ENCODE data around the gene ZNF223. TPM values are rescaled to one million over a fixed set of nuclear protein-coding genes. Genes with fewer than 3 reads are reported as not detected.

The ZNF223 gene
- total and polyA plus RNA-seq, 10 of the 15 experiments (the other 5 are each of a cell fraction or from before 2014, with no cell fraction given): 0.05 to 3.7 (median 0.14) TPM; not detected in 4

DNA sequence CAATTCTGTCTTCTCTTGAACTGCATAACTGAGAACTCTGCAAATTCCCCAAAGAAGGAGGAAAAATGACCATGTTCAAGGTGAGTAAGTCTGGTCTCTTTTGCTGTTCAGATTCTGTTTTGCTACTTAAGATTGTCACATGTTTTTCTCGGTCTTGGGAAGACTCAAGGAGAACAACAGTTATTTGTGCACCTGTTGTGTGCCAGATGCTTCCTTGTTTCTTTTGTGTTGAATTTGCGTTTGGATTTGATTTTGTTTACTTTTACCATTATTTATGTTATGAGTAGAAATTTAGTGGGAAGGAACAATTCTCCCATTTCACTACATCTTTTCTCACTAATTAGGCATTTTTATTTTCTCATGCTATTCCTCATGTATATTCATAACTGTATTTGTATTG is 24.5 kb downstream of the ZNF223 start:
- ATAC-seq (no peak), FAIRE-seq (no peak), DNase-seq (ENCODE audit: low read depth, low spot score) (no peak)
- ChIA-PET CTCF (interaction anchor here (1.1 kb wide), 1 partner anchor 88 kb away, joined by 3 read pairs; the partner anchor contains the start of gene ZNF226), RAD21 (ENCODE audit: unreplicated experiment) (no interaction called here), POLR2A (no interaction called here), SMC1A (ENCODE audit: uncharacterized antibody, unreplicated experiment) (no interaction called here)
- H3K27ac ChIP-seq (ENCODE audit: control insufficient read depth, insufficient read depth): no peak overlapping the region
- H3K79me2 ChIP-seq (ENCODE audit: control insufficient read depth, insufficient read depth, low read length): no peaks in the 10 kb centered on the region
- no peak overlapping the region for H3K4me2 ChIP-seq (ENCODE audit: control insufficient read depth, insufficient read depth)
- H3K36me3 ChIP-seq (ENCODE audit: control insufficient read depth in 2 of 2, insufficient read depth in 2 of 2, low read length in 1 of 2): no peaks in the 10 kb centered on the region
- in situ Hi-C loops (cut with MboI) (no loop called here), intact Hi-C loops (cut with micrococcal nuclease; ENCODE audit: unreplicated experiment) (no loop called here)
- H4K20me1 ChIP-seq (ENCODE audit: control insufficient read depth, insufficient read depth): no peaks in the 10 kb centered on the region
- no peaks in the 10 kb centered on the region for H3K4me1 ChIP-seq (ENCODE audit: control insufficient read depth, insufficient read depth, low read length)
- BruUV-seq (replicated peaks): no TSS peak
- WGBS (ENCODE audit: insufficient coverage, insufficient replicate concordance, low lambda C conversion rate, missing lambda C conversion rate): 86% methylated on average over 2 of the region's 2 CpGs
- no peaks in the 10 kb centered on the region; the same call in 2 of the 3 replicates for H3K9me3 ChIP-seq (replicated peaks; ENCODE audit: control insufficient read depth, insufficient read depth, low read length)
- H3K27me3 ChIP-seq (replicated peaks in 1 of 2; ENCODE audit: control insufficient read depth in 2 of 2, insufficient read depth in 2 of 2, low read length in 1 of 2): no peaks in the 10 kb centered on the region
- H2AFZ ChIP-seq (ENCODE audit: control insufficient read depth, low read depth, low read length): no peak overlapping the region
- TF ChIP-seq POLR2AphosphoS2 (IDR thresholded peaks at IDR 0.05; ENCODE audit: low read depth, low read length): no peak
- TF ChIP-seq ZZZ3 (IDR thresholded peaks at IDR 0.05; ENCODE audit: control insufficient read depth, insufficient read length, low read depth): no peak
- TF ChIP-seq, protein P1, sequence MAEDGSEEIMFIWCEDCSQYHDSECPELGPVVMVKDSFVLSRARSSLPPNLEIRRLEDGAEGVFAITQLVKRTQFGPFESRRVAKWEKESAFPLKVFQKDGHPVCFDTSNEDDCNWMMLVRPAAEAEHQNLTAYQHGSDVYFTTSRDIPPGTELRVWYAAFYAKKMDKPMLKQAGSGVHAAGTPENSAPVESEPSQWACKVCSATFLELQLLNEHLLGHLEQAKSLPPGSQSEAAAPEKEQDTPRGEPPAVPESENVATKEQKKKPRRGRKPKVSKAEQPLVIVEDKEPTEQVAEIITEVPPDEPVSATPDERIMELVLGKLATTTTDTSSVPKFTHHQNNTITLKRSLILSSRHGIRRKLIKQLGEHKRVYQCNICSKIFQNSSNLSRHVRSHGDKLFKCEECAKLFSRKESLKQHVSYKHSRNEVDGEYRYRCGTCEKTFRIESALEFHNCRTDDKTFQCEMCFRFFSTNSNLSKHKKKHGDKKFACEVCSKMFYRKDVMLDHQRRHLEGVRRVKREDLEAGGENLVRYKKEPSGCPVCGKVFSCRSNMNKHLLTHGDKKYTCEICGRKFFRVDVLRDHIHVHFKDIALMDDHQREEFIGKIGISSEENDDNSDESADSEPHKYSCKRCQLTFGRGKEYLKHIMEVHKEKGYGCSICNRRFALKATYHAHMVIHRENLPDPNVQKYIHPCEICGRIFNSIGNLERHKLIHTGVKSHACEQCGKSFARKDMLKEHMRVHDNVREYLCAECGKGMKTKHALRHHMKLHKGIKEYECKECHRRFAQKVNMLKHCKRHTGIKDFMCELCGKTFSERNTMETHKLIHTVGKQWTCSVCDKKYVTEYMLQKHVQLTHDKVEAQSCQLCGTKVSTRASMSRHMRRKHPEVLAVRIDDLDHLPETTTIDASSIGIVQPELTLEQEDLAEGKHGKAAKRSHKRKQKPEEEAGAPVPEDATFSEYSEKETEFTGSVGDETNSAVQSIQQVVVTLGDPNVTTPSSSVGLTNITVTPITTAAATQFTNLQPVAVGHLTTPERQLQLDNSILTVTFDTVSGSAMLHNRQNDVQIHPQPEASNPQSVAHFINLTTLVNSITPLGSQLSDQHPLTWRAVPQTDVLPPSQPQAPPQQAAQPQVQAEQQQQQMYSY (CRISPR knock-in tag; IDR thresholded peaks at IDR 0.05): no peak
- no peak for TF ChIP-seq TBL1XR1 (IDR thresholded peaks at IDR 0.05; ENCODE audit: low read depth, low read length)
- TF ChIP-seq NBN (IDR thresholded peaks at IDR 0.05): no peak
- no peak for TF ChIP-seq ZNF384 (IDR thresholded peaks at IDR 0.05; ENCODE audit: borderline replicate concordance, low read depth, low read length)
- TF ChIP-seq MYB (IDR thresholded peaks at IDR 0.05; ENCODE audit: borderline replicate concordance, low read depth, low read length): no peak
- no peak overlapping the region for H3K4me3 ChIP-seq
- H3K9ac ChIP-seq (ENCODE audit: control insufficient read depth, insufficient read depth, low read length): no peak overlapping the region
